K562 (cell line): ENCODE data around the gene GLIS2. TPM values are rescaled to one million over a fixed set of nuclear protein-coding genes. Genes with fewer than 3 reads are reported as not detected.
A peak's percentile ranks its signal among the peaks of the same experiment; 100 is the strongest.

Experiments
- ARID1B ChIP-seq: fragments of 450-650 bp; IDR thresholded peaks from 2 replicates; pipeline ENCODE4 v1.6.1; 2016; ENCODE audit warnings: antibody characterized with exemption, mild to moderate bottlenecking, inconsistent platforms
- KLF1 ChIP-seq: fragments of 450-650 bp; IDR thresholded peaks from 2 replicates; pipeline ENCODE4 v1.6.1; 2016; ENCODE audit warnings: missing genetic modification characterization, missing compliant biosample characterization
- NCOA2 ChIP-seq, 2 experiments: fragments of 450-650 bp; IDR thresholded peaks; 2 replicates each; pipeline ENCODE4 v1.6.1; 2018; ENCODE audit warnings: mild to moderate bottlenecking in 2 of 2, moderate library complexity in 1 of 2; ENCODE audit not compliant: partially characterized antibody in 2 of 2
- NCOR1 ChIP-seq: fragments of 450-650 bp; IDR thresholded peaks from 2 replicates; pipeline ENCODE4 v1.6.1; 2016; ENCODE audit warnings: mild to moderate bottlenecking, moderate library complexity
- NFE2 ChIP-seq: IDR thresholded peaks from 2 replicates; pipeline ENCODE4 v1.6.1; 2014; ENCODE audit warnings: antibody characterized with exemption, low read depth
- NFIC ChIP-seq: fragments of 450-650 bp; IDR thresholded peaks from 2 replicates; pipeline ENCODE4 v1.6.1; 2017; ENCODE audit warnings: mild to moderate bottlenecking, inconsistent platforms
- NONO ChIP-seq, 2 experiments: fragments of 200-400 bp in 1 of 2; fragments of 450-650 bp in 1 of 2; formaldehyde crosslinking in 1 of 2; IDR thresholded peaks; 2 replicates each; pipeline ENCODE4 v1.6.1; 2017; ENCODE audit warnings: low read depth in 2 of 2, mild to moderate bottlenecking in 2 of 2, moderate library complexity in 2 of 2, low read length in 1 of 2
- PML ChIP-seq: IDR thresholded peaks from 2 replicates; pipeline ENCODE4 v1.6.1; 2012; ENCODE audit warnings: low read length, inconsistent platforms
- PRDM10 ChIP-seq: fragments of 450-650 bp; IDR thresholded peaks from 2 replicates; pipeline ENCODE4 v1.6.1; 2018; ENCODE audit not compliant: partially characterized antibody
- RBFOX2 ChIP-seq: fragments of 200-400 bp; formaldehyde crosslinking; IDR thresholded peaks from 2 replicates; pipeline ENCODE4 v1.6.1; 2017; ENCODE audit warnings: low read depth, mild to moderate bottlenecking, low read length, moderate library complexity
- SREBF2 ChIP-seq: sonication (generic); formaldehyde crosslinking; IDR thresholded peaks from 2 replicates; pipeline ENCODE4 v1.4.0; 2020; ENCODE audit warnings: mild to moderate bottlenecking, missing genetic modification reagents
- SUPT5H ChIP-seq: fragments of 450-650 bp; IDR thresholded peaks from 2 replicates; pipeline ENCODE4 v1.6.1; 2016
- ZHX1 ChIP-seq: fragments of 150-350 bp; conservative IDR thresholded peaks from 2 replicates; pipeline ENCODE4 v1.6.1; 2014; ENCODE audit warnings: low read length
- ZNF224 ChIP-seq: sonication (generic); formaldehyde crosslinking; IDR thresholded peaks from 2 replicates; pipeline ENCODE4 v1.8.0; 2022; ENCODE audit warnings: mild to moderate bottlenecking, missing genetic modification reagents
- ZNF277 ChIP-seq: fragments of 250-450 bp; sonication (Bioruptor Pico); IDR thresholded peaks from 2 replicates; pipeline ENCODE4 v1.8.0; 2022; ENCODE audit warnings: inconsistent platforms, mild to moderate bottlenecking, moderate library complexity, borderline replicate concordance
- ZNF586 ChIP-seq: fragments of 450-650 bp; formaldehyde crosslinking; conservative IDR thresholded peaks from 2 replicates; pipeline ENCODE4 v1.4.0; 2020; ENCODE audit warnings: mild to moderate bottlenecking, moderate library complexity
- ZNF740 ChIP-seq, 3 experiments: fragments of 200-800 bp in 1 of 3; sonication (Bioruptor generic) in 1 of 3; sonication (generic) in 1 of 3; formaldehyde crosslinking in 1 of 3; IDR thresholded peaks; 2 replicates each; pipeline versions ENCODE4 v1.6.1 to v1.8.0; 2016 to 2022; ENCODE audit warnings: mild to moderate bottlenecking in 2 of 3, missing compliant biosample characterization in 2 of 3, missing genetic modification characterization in 2 of 3, missing genetic modification reagents in 1 of 3
- polyA plus RNA-seq, 8 experiments: library from polyadenylated mRNA; depleted of rRNA in 4 of 8; stranded (reverse) in 5 of 8; unstranded in 3 of 8; fragments of >200 nt; fragmentation: Nextera tagmentation in 2 of 8; fragmentation: Illumina TruSeq in 1 of 8; extraction: Ambion mirVana in 2 of 8; extraction: Trizol in 1 of 8; gene quantifications; 2 replicates each; pipeline versions ENCODE4 v1.2.1 to v1.2.3, GENCODE V29; 2011 to 2014; ENCODE audit warnings: inconsistent platforms in 1 of 8, missing spikeins in 1 of 8
- total RNA-seq, 7 experiments: library from RNA; depleted of rRNA in 6 of 7; stranded (reverse); fragments of >200 nt in 6 of 7; fragmentation: Illumina TruSeq in 2 of 7; extraction: Trizol in 2 of 7; gene quantifications; 2 replicates each; pipeline versions ENCODE4 v1.2.1 to v1.2.3, GENCODE V29; 2011 to 2021; ENCODE audit warnings: low replicate concordance in 1 of 7

The GLIS2 gene
- total and polyA plus RNA-seq, 9 of the 15 experiments (the other 6 are each of a cell fraction or from before 2014, with no cell fraction given): 0.10 to 9.0 (median 0.57) TPM

GRCh38 chr16:4271176-4272113, 44.4 kb upstream of the GLIS2 start (continued):
- TF ChIP-seq RBFOX2 (peak; percentile 88), NONO (IDR thresholded peaks at IDR 0.05; ENCODE audit: low read depth in 2 of 2, low read length in 1 of 2) (no peak), PML (0 out of 2 replicates have a peak, but pooled peaks have one; percentile 43), NFIC (no peak), SREBF2 (CRISPR knock-in tag) (no peak), SUPT5H (peak; percentile 78), PRDM10 (no peak), ZNF277 (CRISPR knock-in tag) (no peak), ZNF224 (CRISPR knock-in tag) (no peak), ZNF740 (CRISPR knock-in tag; IDR thresholded peaks at IDR 0.05) (peak; percentile 7; the same call in 1 of the 2 replicates), ZNF740 (tag; IDR thresholded peaks at IDR 0.05) (no peak), ARID1B (0 out of 2 replicates have a peak, but pooled peaks have one; percentile 35), ZHX1 (no peak), NCOR1 (no peak), ZNF586 (CRISPR knock-in tag) (no peak), NCOA2 (IDR thresholded peaks at IDR 0.05; ENCODE audit: partially characterized antibody in 2 of 2) (no peak), NFE2 (peak; percentile 81), KLF1 (tag) (no peak)
